GM23338 (cell line): ENCODE measurements around the gene TNS4. TPM values are rescaled to one million over a fixed set of nuclear protein-coding genes. Genes with fewer than 3 reads are reported as not detected.
"Not testable (repeated sequence)": the region's sequence is repeated elsewhere in the genome, so short reads cannot be mapped to it uniquely, and the experiment has no call there.

Experiments used
- ATAC-seq: fragments of 200-7000 bp; cut with Tn5 transposase; 3 replicates; pipeline ENCODE4 v1.9.1; 2020
- DNase-seq: peaks from one replicate; pipeline ENCODE4 v3.0.0-alpha.2; 2015; ENCODE audit warnings: low spot score
- H2AFZ ChIP-seq: fragments of 200-600 bp; sonication (generic); 2 replicates; pipeline ENCODE4 v1.8.0; 2016; ENCODE audit warnings: antibody characterized with exemption, mild to moderate bottlenecking, moderate library complexity
- H3F3A ChIP-seq: fragments of 200-600 bp; sonication (generic); replicated peaks from 2 replicates; pipeline ENCODE4 v1.8.0; 2017; ENCODE audit warnings: antibody characterized with exemption, mixed run types, low read depth
- H3K27ac ChIP-seq: fragments of 200-600 bp; sonication (generic); 2 replicates; pipeline ENCODE4 v1.6.1; 2016; ENCODE audit warnings: low read depth
- H3K27me3 ChIP-seq: fragments of 200-600 bp; sonication (generic); 2 replicates; pipeline ENCODE4 v1.8.0; 2016; ENCODE audit warnings: mild to moderate bottlenecking, mixed run types, moderate library complexity; ENCODE audit not compliant: insufficient read depth
- H3K36me3 ChIP-seq: fragments of 200-600 bp; sonication (generic); 2 replicates; pipeline ENCODE4 v1.8.0; 2016; ENCODE audit warnings: mild to moderate bottlenecking; ENCODE audit not compliant: insufficient read depth
- H3K4me1 ChIP-seq: fragments of 200-600 bp; sonication (generic); 2 replicates; pipeline ENCODE4 v1.8.0; 2016; ENCODE audit warnings: mild to moderate bottlenecking, moderate library complexity; ENCODE audit not compliant: insufficient read depth
- H3K4me2 ChIP-seq: fragments of 200-600 bp; sonication (generic); 2 replicates; pipeline ENCODE4 v1.7.1; 2017; ENCODE audit warnings: mixed run types
- H3K4me3 ChIP-seq: fragments of 200-600 bp; sonication (generic); 2 replicates; pipeline ENCODE4 v1.6.1; 2016; ENCODE audit warnings: mixed run types
- H3K79me2 ChIP-seq: fragments of 200-600 bp; sonication (generic); replicated peaks from 2 replicates; pipeline ENCODE4 v1.8.0; 2017; ENCODE audit warnings: mild to moderate bottlenecking; ENCODE audit not compliant: insufficient read depth
- H3K9me2 ChIP-seq: fragments of 200-600 bp; sonication (generic); 2 replicates; pipeline ENCODE4 v1.8.0; 2017; ENCODE audit not compliant: insufficient read depth
- H4K20me1 ChIP-seq: fragments of 200-600 bp; sonication (generic); replicated peaks from 2 replicates; pipeline ENCODE4 v1.8.0; 2017; ENCODE audit warnings: mild to moderate bottlenecking; ENCODE audit not compliant: insufficient read depth
- H3K27ac Mint-ChIP-seq: 2 replicates; pipeline ENCODE4 v1.8.0; 2020; ENCODE audit warnings: inconsistent platforms, mild to moderate bottlenecking, moderate library complexity, mixed read lengths
- H3K27me3 Mint-ChIP-seq: 3 replicates; pipeline ENCODE4 v1.8.0; 2022; ENCODE audit warnings: low read depth, mild to moderate bottlenecking, moderate library complexity, mixed read lengths, inconsistent platforms; ENCODE audit not compliant: insufficient read depth, poor library complexity
- H3K36me3 Mint-ChIP-seq: 3 replicates; pipeline ENCODE4 v1.8.0; 2021; ENCODE audit warnings: low read depth, mild to moderate bottlenecking, inconsistent platforms, moderate library complexity, mixed read lengths
- H3K4me1 Mint-ChIP-seq: 3 replicates; pipeline ENCODE4 v1.8.0; 2020; ENCODE audit warnings: mild to moderate bottlenecking, inconsistent platforms, mixed read lengths
- H3K4me3 Mint-ChIP-seq: 3 replicates; pipeline ENCODE4 v1.8.0; 2021; ENCODE audit warnings: moderate library complexity, mild to moderate bottlenecking, inconsistent platforms, mixed read lengths
- H3K9me3 Mint-ChIP-seq: 3 replicates; pipeline ENCODE4 v1.8.0; 2020; ENCODE audit warnings: moderate library complexity, mild to moderate bottlenecking, inconsistent platforms, mixed read lengths
- CREB1 ChIP-seq: fragments of 250-450 bp; sonication (Bioruptor Pico); IDR thresholded peaks from 2 replicates; pipeline ENCODE4 v1.5.0; 2020; ENCODE audit warnings: low read depth, mild to moderate bottlenecking, moderate library complexity
- EZH2 ChIP-seq: fragments of 200-600 bp; sonication (generic); IDR thresholded peaks from one replicate; pipeline ENCODE4 v1.8.0; 2017; ENCODE audit warnings: antibody characterized with exemption, mild to moderate bottlenecking, low read depth; ENCODE audit not compliant: unreplicated experiment
- POLR2AphosphoS5 ChIP-seq: IDR thresholded peaks from 2 replicates; pipeline ENCODE4 v1.6.1; 2016; ENCODE audit warnings: antibody characterized with exemption, low read depth
- REST ChIP-seq: IDR thresholded peaks from one replicate; pipeline ENCODE4 v1.6.1; 2018; ENCODE audit warnings: antibody characterized with exemption; ENCODE audit not compliant: unreplicated experiment
- polyA plus RNA-seq: library from polyadenylated mRNA; unstranded; fragments of >200 nt; fragmentation: Nextera tagmentation; extraction: Ambion mirVana; gene quantifications from 2 replicates; pipeline ENCODE4 v1.2.1, GENCODE V29; 2016
- total RNA-seq: library from RNA; depleted of rRNA; stranded (reverse); fragments of >200 nt; shearing (Covaris generic); gene quantifications from 2 replicates; pipeline ENCODE4 v1.2.3, GENCODE V29; 2014

Gene TNS4
- total and polyA plus RNA-seq, 2 experiments from 2014 or later, result 0.31 to 4.9 TPM

- Histone ChIP-seq H3K79me2 (no peaks in the 10 kb centered on the region), H4K20me1 (no peaks in the 10 kb centered on the region), H3K9me2 (no peaks in the 10 kb centered on the region), H3K4me1 (peaks cover 4% of the 10 kb centered on the region), H3K27me3 (no peaks in the 10 kb centered on the region), H3K27ac (no peak overlapping the region), H3K36me3 (no peaks in the 10 kb centered on the region), H2AFZ (no peak overlapping the region; the same call in 1 of the 2 replicates), H3K4me2 (no peak overlapping the region), H3K4me3 (no peak overlapping the region), H3F3A (no peaks in the 10 kb centered on the region)
- H3K4me3 Mint-ChIP-seq, result no peak overlapping the region
- no peaks in the 10 kb centered on the region for H3K9me3 Mint-ChIP-seq
- H3K36me3 Mint-ChIP-seq, result no peaks in the 10 kb centered on the region
- H3K4me1 Mint-ChIP-seq, result peaks cover 20% of the 10 kb centered on the region
- H3K27ac Mint-ChIP-seq, result no peak overlapping the region; the same call in 1 of the 2 replicates
- DNase-seq, result no peak
- peaks cover 10% of the 10 kb centered on the region for H3K27me3 Mint-ChIP-seq
- TF ChIP-seq REST, result no peak
- TF ChIP-seq POLR2AphosphoS5, result no peak
- ATAC-seq, result no peak
These were observed 45.8 kb upstream of the TNS4 start for GRCh38 chr17:40547079-40547784.

- H3K4me1 ChIP-seq, H3K4me2 ChIP-seq, ATAC-seq, H2AFZ ChIP-seq, H3K9me2 ChIP-seq, H3K27me3 ChIP-seq, H3K4me3 Mint-ChIP-seq, H3K4me3 ChIP-seq, H4K20me1 ChIP-seq, H3K36me3 Mint-ChIP-seq, H3K27ac Mint-ChIP-seq, H3K27ac ChIP-seq, H3K79me2 ChIP-seq, H3K36me3 ChIP-seq, H3F3A ChIP-seq, DNase-seq, H3K9me3 Mint-ChIP-seq: not testable (repeated sequence)
- Mint-ChIP-seq H3K27me3 (peaks cover 11% of the 10 kb centered on the region), H3K4me1 (peaks cover 23% of the 10 kb centered on the region)
These were observed 45.1 kb upstream of the TNS4 start for GRCh38 chr17:40546497-40546896.

GRCh38 chr17:40545660-40546059 lies 44.2 kb upstream of the TNS4 start:
- peaks cover 4% of the 10 kb centered on the region for H3K4me1 ChIP-seq
- H3K27ac ChIP-seq, result no peak overlapping the region
- no peak overlapping the region for H3K4me3 Mint-ChIP-seq
- no peaks in the 10 kb centered on the region for H3K9me3 Mint-ChIP-seq
- no peaks in the 10 kb centered on the region for H3K27me3 ChIP-seq
- H3F3A ChIP-seq, result no peaks in the 10 kb centered on the region
- no peaks in the 10 kb centered on the region for H3K9me2 ChIP-seq
- peaks cover 9% of the 10 kb centered on the region for H3K27me3 Mint-ChIP-seq
- H3K4me3 ChIP-seq, result no peak overlapping the region
- no peaks in the 10 kb centered on the region for H3K79me2 ChIP-seq
- H3K4me2 ChIP-seq, result no peak overlapping the region
- no peaks in the 10 kb centered on the region for H4K20me1 ChIP-seq
- ATAC-seq, result no peak
- DNase-seq, result no peak
- H2AFZ ChIP-seq, result no peak overlapping the region
- no peaks in the 10 kb centered on the region for H3K36me3 ChIP-seq
- no peaks in the 10 kb centered on the region for H3K36me3 Mint-ChIP-seq
- H3K4me1 Mint-ChIP-seq, result peaks cover 23% of the 10 kb centered on the region
- H3K27ac Mint-ChIP-seq, result no peak overlapping the region
- TF ChIP-seq EZH2, result no peak
- TF ChIP-seq REST, result no peak
- no peak for TF ChIP-seq CREB1 (CRISPR knock-in tag)
